Measurements from ENCODE around the gene MAP3K12. TPM values are rescaled to one million over a fixed set of nuclear protein-coding genes. Genes with fewer than 3 reads are reported as not detected.

The MAP3K12 gene
- total RNA-seq = 61.0 TPM

GRCh38 chr12:53499266-53500141, at the start of gene MAP3K12:
TSS of gene MAP3K12 (minus strand) at chr12:53499458. CDS start at chr12:53487391, 12,067 bp downstream.

GRCh38 chr12:53506881-53507602, 7.8 kb upstream of the MAP3K12 start, which contains the start of gene NPFF:
TSS of gene NPFF (minus strand) at chr12:53507484. CDS start at chr12:53507474, 10 bp downstream.

GRCh38 chr12:53500776-53501614, 1.7 kb upstream of the MAP3K12 start, which contains the start of gene TARBP2:
TSS of gene TARBP2 (plus strand) at chr12:53501283. CDS start at chr12:53501409, 126 bp downstream.

GRCh38 chr12:53451661-53452158, 47.5 kb downstream of the MAP3K12 start, which contains the start of gene PCBP2:
TSS of gene PCBP2 (plus strand) at chr12:53452102. CDS start at chr12:53454801, 2,699 bp downstream.

GRCh38 chr12:53441040-53441833, 58.0 kb downstream of the MAP3K12 start, which contains the start of gene PRR13:
TSS of gene PRR13 (plus strand) at chr12:53441734. CDS start at chr12:53442715, 981 bp downstream.

Small RNAs within 50 kb of the gene (small RNA-seq; reads per million reads assigned to genes)
- not detected for gene AC023509.3 (ENCODE audit: low replicate concordance)

Other genes with a start within 250 kb of the MAP3K12 start
- 2.8 TPM for gene ESPL1, start 231.2 kb downstream of the MAP3K12 start, total RNA-seq
- gene PFDN5, start 203.9 kb downstream of the MAP3K12 start, total RNA-seq = 432 TPM
- 46.3 TPM for gene MYG1, start 199.8 kb downstream of the MAP3K12 start, total RNA-seq
- 38.8 TPM for gene AAAS, start 177.8 kb downstream of the MAP3K12 start, total RNA-seq
- gene SP7, start 163.1 kb downstream of the MAP3K12 start, total RNA-seq = 0.31 TPM
- gene SP1, start 119.3 kb downstream of the MAP3K12 start, total RNA-seq = 23.5 TPM
- gene AMHR2, start 75.6 kb downstream of the MAP3K12 start, total RNA-seq = not detected
- 6.6 TPM for gene PRR13, start 57.7 kb downstream of the MAP3K12 start, total RNA-seq
- gene PCBP2, start 47.4 kb downstream of the MAP3K12 start, total RNA-seq = 324 TPM
- gene TARBP2, start 1.8 kb upstream of the MAP3K12 start, total RNA-seq = 41.3 TPM
- not detected for gene NPFF, start 8.0 kb upstream of the MAP3K12 start, total RNA-seq
- gene ATF7, start 126.9 kb upstream of the MAP3K12 start, total RNA-seq = 26.0 TPM
- 74.5 TPM for gene ATP5MC2, start 176.6 kb upstream of the MAP3K12 start, total RNA-seq
- gene CALCOCO1, start 228.0 kb upstream of the MAP3K12 start, total RNA-seq = 144 TPM